VCaP (cell line): ENCODE measurements around the gene COASY.

ENCODE experiments used
- H3K27ac ChIP-seq: fragments of 450-650 bp; 2 replicates; pipeline ENCODE4 v1.5.1; 2017
- TF ChIP-seq, protein P1 (sequence below): fragments of 450-650 bp; conservative IDR thresholded peaks from 2 replicates; pipeline ENCODE4 v1.5.1; 2017; ENCODE audit warnings: mild to moderate bottlenecking, moderate library complexity

The COASY gene

DNA sequence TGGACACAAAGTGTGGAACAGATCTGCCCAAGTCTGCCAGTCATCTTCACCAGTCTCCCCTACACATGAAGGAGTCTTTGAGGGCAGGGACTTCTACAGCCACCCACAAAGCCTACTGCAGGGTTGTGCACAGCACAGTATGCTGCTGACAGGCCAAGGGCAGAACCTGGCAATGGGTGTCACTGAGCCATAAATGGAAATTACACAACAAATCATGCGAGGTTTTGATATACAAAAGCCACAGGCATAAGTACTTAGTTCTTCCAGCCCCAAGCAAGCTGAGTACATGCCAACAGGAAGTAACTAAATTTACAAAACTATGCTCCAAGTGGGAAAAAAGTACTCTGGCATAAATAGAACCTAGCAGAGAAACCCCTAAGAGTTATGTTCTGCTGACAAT lies 23.4 kb downstream of the COASY start:
- H3K27ac ChIP-seq: no peak overlapping the region
- TF ChIP-seq, protein P1, sequence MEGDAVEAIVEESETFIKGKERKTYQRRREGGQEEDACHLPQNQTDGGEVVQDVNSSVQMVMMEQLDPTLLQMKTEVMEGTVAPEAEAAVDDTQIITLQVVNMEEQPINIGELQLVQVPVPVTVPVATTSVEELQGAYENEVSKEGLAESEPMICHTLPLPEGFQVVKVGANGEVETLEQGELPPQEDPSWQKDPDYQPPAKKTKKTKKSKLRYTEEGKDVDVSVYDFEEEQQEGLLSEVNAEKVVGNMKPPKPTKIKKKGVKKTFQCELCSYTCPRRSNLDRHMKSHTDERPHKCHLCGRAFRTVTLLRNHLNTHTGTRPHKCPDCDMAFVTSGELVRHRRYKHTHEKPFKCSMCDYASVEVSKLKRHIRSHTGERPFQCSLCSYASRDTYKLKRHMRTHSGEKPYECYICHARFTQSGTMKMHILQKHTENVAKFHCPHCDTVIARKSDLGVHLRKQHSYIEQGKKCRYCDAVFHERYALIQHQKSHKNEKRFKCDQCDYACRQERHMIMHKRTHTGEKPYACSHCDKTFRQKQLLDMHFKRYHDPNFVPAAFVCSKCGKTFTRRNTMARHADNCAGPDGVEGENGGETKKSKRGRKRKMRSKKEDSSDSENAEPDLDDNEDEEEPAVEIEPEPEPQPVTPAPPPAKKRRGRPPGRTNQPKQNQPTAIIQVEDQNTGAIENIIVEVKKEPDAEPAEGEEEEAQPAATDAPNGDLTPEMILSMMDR: no peak

DNA sequence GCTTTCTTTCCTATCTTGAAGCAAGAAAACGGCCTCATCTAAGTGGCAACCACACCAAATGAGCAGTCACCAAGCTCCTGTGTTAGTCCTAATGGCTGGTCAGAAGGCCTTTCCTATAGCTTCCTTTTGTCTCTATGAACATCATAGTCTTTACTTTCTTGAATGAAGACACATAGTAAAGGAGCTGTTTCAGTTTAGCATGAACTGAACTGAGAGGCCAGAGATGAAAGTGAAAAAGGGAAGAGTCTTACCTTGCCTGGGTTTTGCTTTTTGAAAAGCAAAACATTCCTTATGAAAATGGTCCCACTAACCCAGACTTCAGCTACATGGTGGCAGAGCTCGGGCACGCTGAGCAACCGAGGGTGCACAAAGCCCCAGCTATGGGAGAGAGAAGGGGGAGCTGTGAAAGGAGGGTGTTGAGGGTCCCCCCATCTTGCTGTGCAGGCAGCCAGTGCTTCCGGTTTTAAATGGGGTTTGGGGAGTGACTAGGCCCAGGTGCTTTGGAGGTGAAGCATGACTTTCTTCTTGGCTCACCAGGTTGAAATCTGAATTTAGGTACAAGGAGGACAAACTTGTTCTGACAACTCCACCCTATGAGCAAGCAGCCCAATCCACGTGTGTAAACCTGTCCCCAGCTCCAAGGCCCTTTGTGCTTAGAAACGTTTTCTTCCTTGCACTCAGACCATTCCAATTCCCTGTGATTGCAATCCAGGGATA lies 24.7 kb downstream of the COASY start:
- H3K27ac ChIP-seq: no peak overlapping the region
- TF ChIP-seq, protein P1: no peak

DNA sequence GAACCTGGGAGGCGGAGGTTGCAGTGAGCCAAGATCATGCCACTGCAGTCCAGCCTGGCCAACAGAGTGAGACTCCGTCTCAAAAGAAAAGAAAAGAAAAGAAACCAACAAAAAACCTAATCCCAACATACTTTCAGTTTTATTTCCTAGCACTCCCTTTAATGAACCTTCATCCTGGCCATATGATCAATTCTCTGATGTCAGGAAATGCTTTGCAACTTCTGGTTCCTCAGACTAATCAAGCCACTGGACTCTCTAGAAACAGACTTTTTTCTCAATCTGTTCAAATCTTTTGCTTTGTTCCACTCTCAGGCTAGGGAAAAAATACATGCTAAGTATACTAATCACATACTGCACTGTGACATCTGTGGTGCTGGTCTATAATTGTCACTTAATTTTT lies 28.9 kb downstream of the COASY start:
- no peak overlapping the region for H3K27ac ChIP-seq
- TF ChIP-seq, protein P1: no peak

DNA sequence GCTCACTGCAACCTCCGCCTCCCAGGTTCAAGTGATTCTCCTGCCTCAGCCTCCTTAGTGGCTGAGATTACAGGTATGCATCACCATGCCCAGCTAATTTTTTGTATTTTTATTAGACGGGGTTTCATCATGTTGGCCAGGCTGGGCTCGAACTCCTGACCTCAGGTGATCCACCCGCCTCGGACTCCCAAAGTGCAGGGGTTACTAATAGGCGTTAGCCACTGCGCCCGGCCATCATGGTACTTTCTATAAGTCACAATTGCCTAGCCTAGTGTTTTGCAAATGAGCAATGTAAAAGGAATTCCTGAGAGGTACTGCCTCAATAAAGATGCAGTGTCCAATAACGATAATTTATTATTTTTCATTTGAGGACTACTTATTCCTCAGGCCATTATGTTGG lies 29.5 kb downstream of the COASY start:
- no peak overlapping the region for H3K27ac ChIP-seq
- TF ChIP-seq, protein P1: no peak

- TF ChIP-seq, protein P1: no peak
- no peak overlapping the region for H3K27ac ChIP-seq
Observed at GRCh38 chr17:42596386-42596785, 34.4 kb downstream of the COASY start.

GRCh38 chr17:42598905-42599304 lies 37.0 kb downstream of the COASY start:
- TF ChIP-seq, protein P1: no peak
- no peak overlapping the region for H3K27ac ChIP-seq

DNA sequence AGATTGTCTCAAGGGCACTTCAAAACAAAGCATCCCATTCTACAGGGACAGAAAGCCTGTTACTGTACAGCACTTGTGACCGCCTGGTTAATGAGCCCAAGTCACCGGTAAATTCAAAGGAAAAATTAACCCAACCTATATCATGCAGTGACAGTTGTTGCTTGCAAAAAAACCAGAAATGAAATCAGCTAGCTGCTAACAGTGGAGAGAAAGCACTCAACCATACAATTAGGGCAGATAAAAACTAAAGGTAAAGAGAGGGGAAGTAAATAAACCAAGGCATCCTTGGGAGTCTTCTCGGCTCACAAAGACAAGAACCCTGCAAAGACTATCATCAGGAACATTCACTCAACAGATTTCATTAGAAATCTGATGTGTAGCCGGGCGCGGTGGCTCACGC lies 41.4 kb downstream of the COASY start:
- TF ChIP-seq, protein P1: no peak
- no peak overlapping the region for H3K27ac ChIP-seq
